HepG2 (cell line): ENCODE results near the gene ATP5F1E. TPM values are rescaled to one million over a fixed set of nuclear protein-coding genes. Genes with fewer than 3 reads are reported as not detected.
A peak's percentile ranks its signal among the peaks of the same experiment; 100 is the strongest.

Experiments used
- ATAC-seq: fragments of 200-7000 bp; cut with Tn5 transposase; 3 replicates; pipeline ENCODE4 v1.9.1; 2020; ENCODE audit warnings: mild to moderate bottlenecking, moderate library complexity
- BruUV-seq: library from RNA; stranded (reverse); fragments of 400-500 nt; replicated peaks from 2 replicates; lab custom pipeline; 2021; lab: Mats Ljungman, UMichigan
- CTCF ChIA-PET: fragments of 300-600 bp; formaldehyde crosslinking; extraction: SDS; loops from one replicate; lab custom pipeline; 2021; ENCODE audit warnings: low total read pairs, inconsistent platforms, low intra/inter-chr PET ratio; lab: Yijun Ruan, JAX
- POLR2A ChIA-PET: fragments of 350-600 bp; sonication (Branson Sonifier 250); formaldehyde crosslinking; loops from one replicate; lab custom pipeline; 2020; ENCODE audit warnings: antibody characterized with exemption, inconsistent platforms; lab: Yijun Ruan, JAX
- DNase-seq: peaks from one replicate; pipeline ENCODE4 v3.0.0-alpha.2; 2015; ENCODE audit warnings: low spot score
- FAIRE-seq: peaks from 3 replicates; lab custom pipeline; 2011; peaks lifted over from hg19 to GRCh38; lab: Jason Lieb, UNC
- H2AFZ ChIP-seq: one replicate; pipeline ENCODE4 v1.6.1; 2011; ENCODE audit warnings: low read length, inconsistent platforms
- H3K27ac ChIP-seq: fragments of 300-600 bp; 3 replicates; pipeline ENCODE4 v1.8.0; 2011; ENCODE audit warnings: mixed run types, mild to moderate bottlenecking, mixed read lengths, low read length, inconsistent platforms; ENCODE audit not compliant: insufficient read depth; ENCODE audit errors: extremely low read length
- H3K27me3 ChIP-seq, 2 experiments: fragments of 200-600 bp in 1 of 2; 2 replicates in 1 of 2; 3 replicates in 1 of 2; pipeline versions ENCODE4 v1.6.0 to v1.8.0; 2011; ENCODE audit warnings: low read length in 2 of 2, mild to moderate bottlenecking in 2 of 2, moderate library complexity in 2 of 2, inconsistent platforms in 1 of 2; ENCODE audit not compliant: insufficient read depth in 2 of 2, control insufficient read depth in 1 of 2
- H3K36me3 ChIP-seq, 2 experiments: fragments of 200-600 bp in 1 of 2; replicated peaks in 1 of 2; 2 replicates in 1 of 2; 3 replicates in 1 of 2; pipeline versions ENCODE4 v1.5.1 to v1.8.0; 2011; ENCODE audit warnings: low read length in 2 of 2, inconsistent platforms in 1 of 2; ENCODE audit not compliant: insufficient read depth in 2 of 2, control insufficient read depth in 1 of 2
- H3K4me1 ChIP-seq: 2 replicates; pipeline ENCODE4 v1.5.1; 2012; ENCODE audit warnings: low read length, inconsistent platforms; ENCODE audit not compliant: insufficient read depth
- H3K4me2 ChIP-seq: 2 replicates; pipeline ENCODE4 v1.6.0; 2011; ENCODE audit warnings: low read depth, low read length, inconsistent platforms
- H3K4me3 ChIP-seq, 3 experiments: fragments of 200-600 bp in 1 of 3; sonication (generic), shearing (Covaris generic) in 1 of 3; replicated peaks in 1 of 3; 2 replicates each; pipeline ENCODE4 v1.5.1; 2011 to 2016; ENCODE audit warnings: low read length in 3 of 3, inconsistent platforms in 2 of 3, low read depth in 2 of 3, mild to moderate bottlenecking in 2 of 3, control low read depth in 1 of 3, mixed read lengths in 1 of 3; ENCODE audit not compliant: insufficient read depth in 1 of 3
- H3K79me2 ChIP-seq: one replicate; pipeline ENCODE4 v1.6.1; 2011; ENCODE audit warnings: low read length, inconsistent platforms; ENCODE audit not compliant: insufficient read depth
- H3K9ac ChIP-seq: 2 replicates; pipeline ENCODE4 v1.6.0; 2011; ENCODE audit warnings: mild to moderate bottlenecking, low read depth, low read length, inconsistent platforms; ENCODE audit not compliant: insufficient read depth
- H3K9me3 ChIP-seq: 2 replicates; pipeline ENCODE4 v1.5.1; 2012; ENCODE audit warnings: mild to moderate bottlenecking, low read length
- H4K20me1 ChIP-seq: 2 replicates; pipeline ENCODE4 v1.6.0; 2011; ENCODE audit warnings: inconsistent platforms, mild to moderate bottlenecking, low read length, moderate library complexity; ENCODE audit not compliant: insufficient read depth
- ARID2 ChIP-seq: sonication (generic); formaldehyde crosslinking; IDR thresholded peaks from 2 replicates; pipeline ENCODE4 v1.8.1; 2022; ENCODE audit warnings: mild to moderate bottlenecking, missing genetic modification reagents, borderline replicate concordance
- DR1 ChIP-seq: sonication (generic); formaldehyde crosslinking; IDR thresholded peaks from 2 replicates; pipeline ENCODE4 v1.8.0; 2021; ENCODE audit warnings: mild to moderate bottlenecking, missing genetic modification reagents, inconsistent platforms
- EHMT2 ChIP-seq: fragments of 200-600 bp; sonication (generic); IDR thresholded peaks from 2 replicates; pipeline ENCODE4 v1.7.0; 2017; ENCODE audit warnings: antibody characterized with exemption, low read depth, low read length, borderline replicate concordance
- HNF4A ChIP-seq: sonication (generic); formaldehyde crosslinking; IDR thresholded peaks from 2 replicates; pipeline ENCODE4 v1.4.0; 2020; ENCODE audit warnings: missing genetic modification reagents
- MLLT10 ChIP-seq: sonication (generic); formaldehyde crosslinking; IDR thresholded peaks from 2 replicates; pipeline ENCODE4 v1.4.0; 2020; ENCODE audit warnings: missing genetic modification reagents
- RBFOX2 ChIP-seq: fragments of 200-400 bp; formaldehyde crosslinking; IDR thresholded peaks from 2 replicates; pipeline ENCODE4 v1.6.1; 2017; ENCODE audit warnings: low read depth, mild to moderate bottlenecking, low read length
- SMAD1 ChIP-seq: sonication (generic); formaldehyde crosslinking; IDR thresholded peaks from 2 replicates; pipeline ENCODE4 v1.4.0; 2020; ENCODE audit warnings: missing genetic modification reagents, low read depth, mild to moderate bottlenecking, borderline replicate concordance
- ZIK1 ChIP-seq: sonication (generic); formaldehyde crosslinking; IDR thresholded peaks from 2 replicates; pipeline ENCODE4 v1.5.0; 2020; ENCODE audit warnings: mild to moderate bottlenecking, low read depth, missing genetic modification reagents, borderline replicate concordance
- ZNF503 ChIP-seq: sonication (generic); formaldehyde crosslinking; IDR thresholded peaks from 2 replicates; pipeline ENCODE4 v1.4.0; 2020; ENCODE audit warnings: missing genetic modification reagents
- WGBS: methylation state at CpG from one replicate; pipeline ENCODE4 v1.1.6; 2017; ENCODE audit warnings: low lambda C conversion rate; 5-methylcytosine and 5-hydroxymethylcytosine counted together
- in situ Hi-C: cut with HindIII; loops from 2 replicates; pipeline ENCODE4 v1.10.0; 2017; ENCODE audit warnings: low pct_unique_long_range_greater_than_20kb; ENCODE audit not compliant: extremely low pct_ligation_motif_present
- intact Hi-C: fragments of 100-400 bp; cut with micrococcal nuclease; formaldehyde crosslinking; loops from one replicate; pipeline ENCODE4 v1.10.0; 2022; ENCODE audit not compliant: unreplicated experiment
- polyA plus RNA-seq, 8 experiments: library from polyadenylated mRNA; depleted of rRNA in 3 of 8; stranded (reverse) in 7 of 8; unstranded in 1 of 8; fragments of >200 nt; fragmentation: Illumina TruSeq in 4 of 8; extraction: Trizol in 4 of 8; gene quantifications; 2 replicates each; pipeline versions ENCODE4 v1.2.1 to v1.2.3, GENCODE V29; 2011 to 2016; ENCODE audit warnings: low read depth in 4 of 8, missing spikeins in 1 of 8, mixed read lengths in 1 of 8; ENCODE audit not compliant: insufficient read depth in 1 of 8
- total RNA-seq, 5 experiments: library from RNA; depleted of rRNA; stranded (reverse); fragments of >200 nt; fragmentation: Illumina TruSeq; extraction: Trizol; gene quantifications; 2 replicates each; pipeline ENCODE4 v1.2.3, GENCODE V29; 2016; ENCODE audit warnings: low read depth in 1 of 5

The ATP5F1E gene
- total and polyA plus RNA-seq, 2 of the 13 experiments (the other 11 are each of a cell fraction or from before 2014, with no cell fraction given): 121 to 134 TPM

GRCh38 chr20:58986286-58986967, 45.7 kb downstream of the ATP5F1E start:
- ChIA-PET POLR2A (no interaction called here), CTCF (no interaction called here)
- Histone ChIP-seq H3K9me3 (no peaks in the 10 kb centered on the region), H3K9ac (no peak overlapping the region), H3K36me3 (peaks cover 43 to 62% of the 10 kb centered on the region in 2 experiments), H3K4me1 (peaks cover 70% of the 10 kb centered on the region), H2AFZ (no peak overlapping the region), H3K79me2 (peaks cover 49% of the 10 kb centered on the region), H3K4me3 (no peak overlapping the region), H3K27ac (no peak overlapping the region), H3K4me2 (no peak overlapping the region), H3K27me3 (no peaks in the 10 kb centered on the region; a peak in 1 of 5 replicates), H4K20me1 (peaks cover 21% of the 10 kb centered on the region)
- ATAC-seq (no peak), FAIRE-seq (no peak), DNase-seq (no peak)
- no TSS peak for BruUV-seq
- intact Hi-C loops (no loop called here), in situ Hi-C loops (no loop called here)
- TF ChIP-seq RBFOX2: 0 out of 2 replicates have a peak, but pooled peaks have one; percentile 30
- no peak for TF ChIP-seq MLLT10 (CRISPR knock-in tag)
- WGBS: 94% methylated on average over 9 of the region's 9 CpGs

- in situ Hi-C loops: no loop called here
- peaks cover 37 to 54% of the 10 kb centered on the region in 2 experiments for H3K36me3 ChIP-seq
- peaks cover 21% of the 10 kb centered on the region for H4K20me1 ChIP-seq
- H3K4me3 ChIP-seq: no peak overlapping the region
- no peaks in the 10 kb centered on the region for H3K9me3 ChIP-seq
- 97% methylated on average over 5 of the region's 5 CpGs for WGBS
- H3K79me2 ChIP-seq: peaks cover 49% of the 10 kb centered on the region
- TF ChIP-seq HNF4A (CRISPR knock-in tag) (0 out of 2 replicates have a peak, but pooled peaks have one; percentile 1), ZIK1 (CRISPR knock-in tag) (no peak), EHMT2 (no peak), ARID2 (CRISPR knock-in tag) (no peak), SMAD1 (CRISPR knock-in tag) (no peak), ZNF503 (CRISPR knock-in tag) (no peak), DR1 (no peak)
- TF ChIP-seq, all 625 proteins: peak for 1
- ATAC-seq: no peak
- no peak for DNase-seq
- Histone ChIP-seq H2AFZ (no peak overlapping the region), H3K4me2 (no peak overlapping the region), H3K9ac (no peak overlapping the region), H3K27ac (no peak overlapping the region), H3K27me3 (no peaks in the 10 kb centered on the region; a peak in 1 of 5 replicates), H3K4me1 (peaks cover 65% of the 10 kb centered on the region)
- FAIRE-seq: no peak
- POLR2A ChIA-PET: interaction anchor here (1.2 kb wide), 1 partner anchor 47 kb away, joined by 3 read pairs; the partner anchor contains the start of gene ATP5F1E
- intact Hi-C loops: no loop called here
- no TSS peak for BruUV-seq
- CTCF ChIA-PET: no interaction called here
Observed at GRCh38 chr20:58985656-58986055, 46.5 kb downstream of the ATP5F1E start.
